Fibroblast of lung (primary cell): ENCODE results near the gene STAT4. TPM values are rescaled to one million over a fixed set of nuclear protein-coding genes. Genes with fewer than 3 reads are reported as not detected.
A peak's percentile ranks its signal among the peaks of the same experiment; 100 is the strongest.

ENCODE experiments used
- DNase-seq, 2 donors: peaks; one replicate each; pipeline versions ENCODE4 v3.0.0 to v3.0.0-alpha.2; 2010; ENCODE audit warnings: low read depth in 2 of 2
- H2AFZ ChIP-seq: 2 replicates; pipeline ENCODE4 v1.5.1; 2012; ENCODE audit warnings: low read length, control low read depth, inconsistent platforms
- H3K27ac ChIP-seq: 2 replicates; pipeline ENCODE4 v1.5.1; 2011; ENCODE audit warnings: low read length, control low read depth; ENCODE audit not compliant: insufficient read depth
- H3K27me3 ChIP-seq: 2 replicates; pipeline ENCODE4 v1.5.1; 2011; ENCODE audit warnings: mild to moderate bottlenecking, low read length; ENCODE audit not compliant: control insufficient read depth, insufficient read depth
- H3K36me3 ChIP-seq: 2 replicates; pipeline ENCODE4 v1.5.1; 2011; ENCODE audit warnings: low read length; ENCODE audit not compliant: control insufficient read depth, insufficient read depth
- H3K4me1 ChIP-seq: 2 replicates; pipeline ENCODE4 v1.5.1; 2011; ENCODE audit warnings: low read length; ENCODE audit not compliant: control insufficient read depth, insufficient read depth; ENCODE audit errors: extremely low read depth
- H3K4me2 ChIP-seq: 2 replicates; pipeline ENCODE4 v1.5.1; 2011; ENCODE audit warnings: low read length, control low read depth; ENCODE audit not compliant: insufficient read depth; ENCODE audit errors: extremely low read depth
- H3K4me3 ChIP-seq, 4 experiments: fragments of 200-600 bp in 1 of 4; sonication (generic) in 1 of 4; replicated peaks in 1 of 4; 2 replicates each; pipeline ENCODE4 v1.5.1; 2011 to 2016; ENCODE audit warnings: low read length in 4 of 4, low read depth in 3 of 4, mild to moderate bottlenecking in 3 of 4, control low read depth in 2 of 4, inconsistent platforms in 1 of 4, mixed read lengths in 1 of 4; ENCODE audit not compliant: insufficient read depth in 1 of 4; ENCODE audit errors: control extremely low read depth in 1 of 4
- H3K79me2 ChIP-seq: 2 replicates; pipeline ENCODE4 v1.5.1; 2012; ENCODE audit warnings: mild to moderate bottlenecking, low read length, inconsistent platforms; ENCODE audit not compliant: control insufficient read depth, insufficient read depth
- H3K9ac ChIP-seq: 2 replicates; pipeline ENCODE4 v1.5.1; 2011; ENCODE audit warnings: mild to moderate bottlenecking, low read length, control low read depth; ENCODE audit not compliant: insufficient read depth
- H3K9me3 ChIP-seq: 2 replicates; pipeline ENCODE4 v1.5.1; 2012; ENCODE audit warnings: low read depth, low read length; ENCODE audit not compliant: control insufficient read depth, insufficient read depth
- H4K20me1 ChIP-seq: 2 replicates; pipeline ENCODE4 v1.5.1; 2011; ENCODE audit warnings: low read length; ENCODE audit not compliant: control insufficient read depth, insufficient read depth; ENCODE audit errors: extremely low read depth
- EZH2 ChIP-seq: IDR thresholded peaks from 2 replicates; pipeline ENCODE4 v1.5.1; 2012; ENCODE audit warnings: low read length, control low read depth, mild to moderate bottlenecking; ENCODE audit errors: missing control alignments
- polyA plus RNA-seq, 2 donors: library from polyadenylated mRNA; depleted of rRNA in 1 of 2; stranded (reverse) in 1 of 2; unstranded in 1 of 2; fragments of >200 nt; gene quantifications; 2 replicates each; pipeline ENCODE4 v1.2.1, GENCODE V29; 2011 to 2012; ENCODE audit warnings: missing spikeins in 1 of 2
- total RNA-seq: library from RNA; depleted of rRNA; stranded (reverse); fragments of >200 nt; gene quantifications from 2 replicates; pipeline ENCODE4 v1.2.1, GENCODE V29; 2014
- TF ChIP-seq, protein P1 (sequence below), 2 donors: IDR thresholded peaks in 1 of 2; conservative IDR thresholded peaks in 1 of 2; 1 replicate in 1 of 2; 2 replicates in 1 of 2; pipeline ENCODE4 v1.5.1; 2011 to 2012; ENCODE audit warnings: low read length in 2 of 2, control low read depth in 1 of 2, inconsistent platforms in 1 of 2, low read depth in 1 of 2, mild to moderate bottlenecking in 1 of 2

Gene STAT4
- total and polyA plus RNA-seq, 2 donors (not counting 1 experiment from before 2014, with no cell fraction given): 0.66 to 1.2 TPM

DNA sequence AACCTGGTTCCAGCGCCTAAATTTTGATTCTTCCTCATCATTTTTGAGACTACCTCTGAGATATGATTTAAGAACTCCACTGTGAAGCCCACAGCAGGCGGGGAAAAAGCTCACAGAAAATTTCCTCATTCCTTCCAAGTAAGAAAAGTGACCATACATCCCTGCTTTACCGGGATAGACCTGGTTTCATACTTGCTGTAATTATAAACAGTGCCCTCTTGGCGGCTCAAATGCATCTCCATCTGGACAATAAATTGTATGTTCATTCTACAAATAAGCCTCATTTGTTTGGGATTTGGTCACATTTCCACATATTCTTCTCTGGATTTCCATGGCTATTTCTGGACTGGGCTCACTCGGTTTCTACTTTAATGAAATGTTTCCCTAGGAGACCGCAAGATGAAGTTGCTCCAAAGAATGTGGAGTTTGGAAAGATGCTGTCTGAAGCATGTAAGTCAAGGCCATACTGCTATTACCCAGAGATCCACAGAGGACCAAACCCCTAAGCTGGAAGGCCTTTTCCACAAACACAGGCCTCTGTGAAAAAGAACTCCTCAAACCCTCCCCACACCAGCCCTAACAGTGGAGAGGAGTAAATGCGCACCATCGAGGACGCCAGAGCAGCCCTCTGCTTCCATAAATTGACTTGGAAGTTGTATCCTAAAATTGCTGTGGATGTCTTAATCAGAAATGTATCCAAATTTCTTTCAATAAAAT lies 150.7 kb downstream of the STAT4 start:
- no peak overlapping the region for H3K4me3 ChIP-seq
- DNase-seq: no peak
- peaks cover 27% of the 10 kb centered on the region for H3K36me3 ChIP-seq
- no peaks in the 10 kb centered on the region for H3K9me3 ChIP-seq
- H3K9ac ChIP-seq: no peak overlapping the region
- no peaks in the 10 kb centered on the region for H3K4me1 ChIP-seq
- H3K27me3 ChIP-seq: no peaks in the 10 kb centered on the region
- no peak overlapping the region for H2AFZ ChIP-seq
- no peak overlapping the region for H3K4me2 ChIP-seq
- no peaks in the 10 kb centered on the region for H3K79me2 ChIP-seq
- no peak for TF ChIP-seq EZH2
- TF ChIP-seq, protein P1, sequence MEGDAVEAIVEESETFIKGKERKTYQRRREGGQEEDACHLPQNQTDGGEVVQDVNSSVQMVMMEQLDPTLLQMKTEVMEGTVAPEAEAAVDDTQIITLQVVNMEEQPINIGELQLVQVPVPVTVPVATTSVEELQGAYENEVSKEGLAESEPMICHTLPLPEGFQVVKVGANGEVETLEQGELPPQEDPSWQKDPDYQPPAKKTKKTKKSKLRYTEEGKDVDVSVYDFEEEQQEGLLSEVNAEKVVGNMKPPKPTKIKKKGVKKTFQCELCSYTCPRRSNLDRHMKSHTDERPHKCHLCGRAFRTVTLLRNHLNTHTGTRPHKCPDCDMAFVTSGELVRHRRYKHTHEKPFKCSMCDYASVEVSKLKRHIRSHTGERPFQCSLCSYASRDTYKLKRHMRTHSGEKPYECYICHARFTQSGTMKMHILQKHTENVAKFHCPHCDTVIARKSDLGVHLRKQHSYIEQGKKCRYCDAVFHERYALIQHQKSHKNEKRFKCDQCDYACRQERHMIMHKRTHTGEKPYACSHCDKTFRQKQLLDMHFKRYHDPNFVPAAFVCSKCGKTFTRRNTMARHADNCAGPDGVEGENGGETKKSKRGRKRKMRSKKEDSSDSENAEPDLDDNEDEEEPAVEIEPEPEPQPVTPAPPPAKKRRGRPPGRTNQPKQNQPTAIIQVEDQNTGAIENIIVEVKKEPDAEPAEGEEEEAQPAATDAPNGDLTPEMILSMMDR (conservative IDR thresholded peaks at IDR 0.05 in 1 of 2, IDR thresholded peaks at IDR 0.05 in 1 of 2; ENCODE audit: low read depth in 1 of 2, low read length in 2 of 2): no peak
- H3K27ac ChIP-seq: no peak overlapping the region
- H4K20me1 ChIP-seq: no peaks in the 10 kb centered on the region

DNA sequence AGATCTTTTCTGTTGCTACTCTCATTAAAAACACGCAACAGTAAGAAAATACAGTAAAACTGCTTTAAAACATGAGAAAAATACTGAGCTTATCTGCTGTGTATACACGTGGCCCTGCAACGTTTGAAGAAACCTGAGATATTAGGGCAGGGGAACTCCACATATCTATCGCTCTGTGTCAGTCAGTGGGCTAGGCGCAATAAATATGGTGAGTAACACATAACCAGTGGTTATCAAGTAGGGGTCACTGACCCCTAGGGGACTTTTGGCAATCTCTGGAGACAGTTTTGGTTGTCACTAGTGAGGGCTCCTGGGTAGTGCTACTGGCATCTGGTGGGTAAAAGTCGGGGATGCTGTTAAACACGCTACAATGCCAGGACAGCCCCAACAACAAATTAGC lies 151.7 kb downstream of the STAT4 start:
- Histone ChIP-seq H3K4me2 (no peak overlapping the region), H3K27ac (no peak overlapping the region), H3K4me3 (no peak overlapping the region), H3K36me3 (peaks cover 30% of the 10 kb centered on the region), H3K9me3 (no peaks in the 10 kb centered on the region), H4K20me1 (no peaks in the 10 kb centered on the region), H3K27me3 (no peaks in the 10 kb centered on the region), H3K9ac (no peak overlapping the region), H3K79me2 (no peaks in the 10 kb centered on the region), H3K4me1 (no peaks in the 10 kb centered on the region), H2AFZ (no peak overlapping the region)
- TF ChIP-seq, protein P1 (conservative IDR thresholded peaks at IDR 0.05 in 1 of 2, IDR thresholded peaks at IDR 0.05 in 1 of 2; ENCODE audit: low read depth in 1 of 2, low read length in 2 of 2): no peak
- TF ChIP-seq EZH2: no peak
- DNase-seq: no peak

DNA sequence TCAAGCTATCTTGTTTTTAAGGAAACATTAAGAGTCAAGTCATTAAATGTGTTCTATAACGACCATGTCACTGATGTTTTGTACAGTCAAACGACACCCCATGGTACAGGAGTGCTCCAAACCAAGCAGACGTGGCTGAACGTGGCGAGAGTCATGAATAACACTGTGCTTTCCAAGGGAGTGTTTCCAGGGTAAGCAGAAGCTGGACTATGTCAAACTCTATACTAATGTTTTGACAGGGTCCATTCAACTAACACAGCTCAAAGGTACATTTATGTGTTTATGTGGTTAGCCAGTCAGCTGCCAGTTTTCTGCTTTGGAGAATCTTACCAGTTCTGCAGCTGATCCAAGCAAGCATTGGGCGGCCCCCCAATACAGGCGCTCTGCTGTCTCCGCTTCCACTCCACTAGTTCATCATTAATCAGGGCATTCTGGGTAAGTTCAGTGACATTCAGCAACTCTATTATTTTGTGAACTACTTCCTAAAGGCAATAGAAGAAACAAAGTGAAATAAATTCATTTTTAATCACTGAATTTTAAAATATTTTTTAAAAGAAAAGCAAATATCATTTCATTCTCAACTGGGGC lies 153.2 kb downstream of the STAT4 start:
- Histone ChIP-seq H3K27ac (no peak overlapping the region), H3K9ac (no peak overlapping the region), H2AFZ (no peak overlapping the region), H3K4me2 (no peak overlapping the region), H3K4me1 (no peaks in the 10 kb centered on the region), H3K79me2 (no peaks in the 10 kb centered on the region), H3K36me3 (peaks cover 23% of the 10 kb centered on the region), H4K20me1 (no peaks in the 10 kb centered on the region), H3K9me3 (no peaks in the 10 kb centered on the region), H3K27me3 (no peaks in the 10 kb centered on the region), H3K4me3 (no peak overlapping the region)
- peak in 1 of 2 donors; percentile 50 for DNase-seq
- TF ChIP-seq, protein P1 (conservative IDR thresholded peaks at IDR 0.05 in 1 of 2, IDR thresholded peaks at IDR 0.05 in 1 of 2; ENCODE audit: low read depth in 1 of 2, low read length in 2 of 2): no peak
- no peak for TF ChIP-seq EZH2
